Pancreas (tissue), 10 donors: ENCODE measurements around the gene MLEC. TPM values are rescaled to one million over a fixed set of nuclear protein-coding genes. Genes with fewer than 3 reads are reported as not detected.

ENCODE experiments used
- ATAC-seq, 4 donors: fragments of 200-7000 bp; cut with Tn5 transposase; one replicate each; pipeline versions ENCODE4 v1.8.0 to v1.9.1; 2020; ENCODE audit warnings: mild to moderate bottlenecking in 4 of 4, moderate library complexity in 4 of 4
- DNase-seq, 6 donors: peaks; one replicate each; pipeline ENCODE4 v3.0.0-alpha.2; 2020
- FAIRE-seq: peaks from 2 replicates; lab custom pipeline; 2012; peaks lifted over from hg19 to GRCh38; lab: Jason Lieb, UNC
- H3K27ac ChIP-seq, 4 donors: fragments of 200-600 bp; sonication (generic); 1 replicate in 3 of 4; 2 replicates in 1 of 4; pipeline versions ENCODE4 v1.5.0 to v1.8.0; 2020
- H3K27me3 ChIP-seq, 4 donors: fragments of 200-600 bp; one replicate each; pipeline ENCODE4 v1.8.0; 2021
- H3K36me3 ChIP-seq, 3 donors: fragments of 200-600 bp; sonication (generic) in 1 of 3; one replicate each; pipeline versions ENCODE4 v1.5.0 to v1.8.0; 2020 to 2021
- H3K4me1 ChIP-seq, 3 donors: fragments of 200-600 bp; one replicate each; pipeline ENCODE4 v1.8.0; 2021
- H3K4me3 ChIP-seq, 4 donors: fragments of 200-600 bp; sonication (generic) in 2 of 4; one replicate each; pipeline versions ENCODE4 v1.5.0 to v1.8.0; 2020 to 2021
- H3K9me3 ChIP-seq, 4 donors: fragments of 200-600 bp; one replicate each; pipeline ENCODE4 v1.8.0; 2021
- CTCF ChIP-seq, 4 donors: fragments of 200-600 bp; sonication (generic) in 3 of 4; IDR thresholded peaks; one replicate each; pipeline versions ENCODE4 v1.5.0 to v1.8.0; 2021; ENCODE audit warnings: antibody characterized with exemption in 4 of 4
- WGBS, 2 donors: extraction: QIAGEN DNeasy Blood & Tissue Kit; methylation state at CpG; one replicate each; pipeline ENCODE4 v1.1.7; 2013; 5-methylcytosine and 5-hydroxymethylcytosine counted together
- intact Hi-C, 3 donors: fragments of 100-400 bp; cut with DNase I; formaldehyde crosslinking; loops; one replicate each; pipeline versions ENCODE4 v1.11.1 to v1.14.2; 2022
- polyA plus RNA-seq, 2 donors: library from polyadenylated mRNA; stranded (reverse); fragments of 200-250 nt; gene quantifications; one replicate each; pipeline ENCODE4 v1.2.3, GENCODE V29; 2013
- total RNA-seq, 6 donors: library from RNA; stranded (reverse); fragmentation: NEBNext Ultra II Directional in 4 of 6; extraction: Animal tissue kit (Norgen Biotek cat#: 25700) in 4 of 6; gene quantifications; one replicate each; pipeline versions ENCODE4 v1.2.1 to v1.2.4, GENCODE V29; 2021 to 2023
- donor health status: healthy with polysubstance abuse.
- donor health status: DM: no; HTN: no; CAD: no; lungs with moderate emphysema.
- donor health status: DM: no; HTN: no; CAD: no.
- donor health status: control.
- donor health status: control.
- donor health status: Bipolar disorder and iron deficiency.
- donor health status: DM: yes; HTN: yes; CAD: no.
- donor health status: DM: no; HTN: no; CAD: no.
- donor health status: DM: no; HTN: no; CAD: no.
- donor health status: DM: yes; HTN: yes; CAD: no.

MLEC gene
- total and polyA plus RNA-seq, 8 donors = 25.8 to 124 (median 91.5) TPM

DNA sequence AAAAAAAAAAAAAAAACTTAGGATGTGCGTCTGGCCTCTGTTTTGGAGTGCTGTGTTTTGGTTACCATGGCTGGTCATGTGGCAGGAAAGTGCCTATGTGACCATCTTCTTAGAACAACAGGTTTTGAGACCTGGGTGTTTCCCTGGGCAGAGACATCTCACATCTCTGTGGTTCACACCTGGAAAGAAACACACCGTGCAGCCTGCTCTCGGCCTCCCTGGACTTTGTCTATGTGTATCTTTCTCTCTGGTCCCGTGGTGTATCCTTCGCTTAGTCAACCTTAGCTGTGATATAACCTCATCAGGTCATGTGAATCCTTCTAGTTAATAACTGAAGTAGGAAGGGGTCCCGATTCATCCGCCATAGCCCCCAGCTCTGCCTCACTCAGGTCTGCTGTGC is 61.3 kb downstream of the MLEC start:
- Histone ChIP-seq H3K36me3 (no peaks in the 10 kb centered on the region), H3K27ac (no peak overlapping the region), H3K27me3 (no peaks in the 10 kb centered on the region), H3K9me3 (no peaks in the 10 kb centered on the region), H3K4me1 (no peaks in the 10 kb centered on the region), H3K4me3 (no peak overlapping the region)
- intact Hi-C loops = no loop called here
- WGBS, 2 donors = 86 to 91% methylated on average over 7 of the region's 7 CpGs
- DNase-seq = no peak
- no peak for FAIRE-seq
- no peak for TF ChIP-seq CTCF (IDR thresholded peaks at IDR 0.05)
- no peak for ATAC-seq

- intact Hi-C loops = no loop called here
- FAIRE-seq (no peak), DNase-seq (no peak), ATAC-seq (no peak)
- Histone ChIP-seq H3K4me1 (no peaks in the 10 kb centered on the region), H3K27me3 (no peaks in the 10 kb centered on the region), H3K4me3 (no peak overlapping the region), H3K27ac (no peak overlapping the region), H3K9me3 (no peaks in the 10 kb centered on the region), H3K36me3 (no peaks in the 10 kb centered on the region)
- 75% methylated on average over 5 of the region's 5 CpGs for WGBS, 2 donors
- no peak for TF ChIP-seq CTCF (IDR thresholded peaks at IDR 0.05)
Observed at GRCh38 chr12:120749256-120749655, 62.3 kb downstream of the MLEC start.

GRCh38 chr12:120750806-120751205 is 63.9 kb downstream of the MLEC start:
- 96 to 100% methylated on average over 5 of the region's 5 CpGs for WGBS, 2 donors
- TF ChIP-seq CTCF (IDR thresholded peaks at IDR 0.05) = no peak
- intact Hi-C loops = no loop called here

GRCh38 chr12:120751389-120751788 is 64.4 kb downstream of the MLEC start:
- ATAC-seq (no peak), DNase-seq (no peak), FAIRE-seq (no peak)
- WGBS, 2 donors = 96% methylated on average over 9 of the region's 9 CpGs
- no peak overlapping the region for H3K4me3 ChIP-seq
- no peaks in the 10 kb centered on the region for H3K27me3 ChIP-seq
- H3K27ac ChIP-seq = no peak overlapping the region
- no peak for TF ChIP-seq CTCF (IDR thresholded peaks at IDR 0.05)
- no peaks in the 10 kb centered on the region for H3K9me3 ChIP-seq
- no peaks in the 10 kb centered on the region for H3K36me3 ChIP-seq
- intact Hi-C loops = no loop called here
- H3K4me1 ChIP-seq = no peaks in the 10 kb centered on the region

More at GRCh38 chr12:120750806-120751205, 63.9 kb downstream of the MLEC start:
- no peak for DNase-seq
- H3K27me3 ChIP-seq = no peaks in the 10 kb centered on the region
- H3K4me3 ChIP-seq = no peak overlapping the region
- no peak for ATAC-seq
- H3K36me3 ChIP-seq = no peaks in the 10 kb centered on the region
- FAIRE-seq = no peak
- no peak overlapping the region for H3K27ac ChIP-seq
- H3K9me3 ChIP-seq = no peaks in the 10 kb centered on the region
- no peaks in the 10 kb centered on the region for H3K4me1 ChIP-seq

Other genes starting within 250 kb of the MLEC start
- 100 to 1,000 TPM; 118 to 149 (median 137) TPM for gene COX6A1, start 249.0 kb upstream of the MLEC start, total RNA-seq
- 100 to 1,000 TPM; 296 to 324 TPM for gene COX6A1, start 249.0 kb upstream of the MLEC start, polyA plus RNA-seq
- gene TRIAP1, start 240.8 kb upstream of the MLEC start, total RNA-seq = 10 to 100 TPM; 13.9 to 25.8 (median 15.4) TPM
- gene TRIAP1, start 240.8 kb upstream of the MLEC start, polyA plus RNA-seq = 10 to 100 TPM; 16.3 to 23.8 TPM
- gene GATC, start 240.7 kb upstream of the MLEC start, total RNA-seq = 10 to 100 TPM; 18.3 to 32.7 (median 27.6) TPM
- 10 to 100 TPM in 1 of 2 donors, 1 to 10 TPM in 1; 8.6 to 12.3 TPM for gene GATC, start 240.7 kb upstream of the MLEC start, polyA plus RNA-seq
- gene SRSF9, start 217.4 kb upstream of the MLEC start, total RNA-seq = 10 to 100 TPM; 69.0 to 91.7 (median 79.5) TPM
- 100 to 1,000 TPM in 1 of 2 donors, 10 to 100 TPM in 1; 50.9 to 103 TPM for gene SRSF9, start 217.4 kb upstream of the MLEC start, polyA plus RNA-seq
- gene DYNLL1, start 191.0 kb upstream of the MLEC start, total RNA-seq = 100 to 1,000 TPM in 3 of 6 donors, 10 to 100 TPM in 3; 57.7 to 154 (median 94.9) TPM
- gene DYNLL1, start 191.0 kb upstream of the MLEC start, polyA plus RNA-seq = 100 to 1,000 TPM; 143 to 249 TPM
- gene COQ5, start 158.0 kb upstream of the MLEC start, total RNA-seq = 10 to 100 TPM in 5 of 6 donors, 1 to 10 TPM in 1; 7.2 to 16.1 (median 11.6) TPM
- gene COQ5, start 158.0 kb upstream of the MLEC start, polyA plus RNA-seq = 10 to 100 TPM; 17.0 to 24.3 TPM
- gene RNF10, start 152.8 kb upstream of the MLEC start, total RNA-seq = 100 to 1,000 TPM in 3 of 6 donors, 10 to 100 TPM in 3; 92.5 to 151 (median 98.6) TPM
- gene RNF10, start 152.8 kb upstream of the MLEC start, polyA plus RNA-seq = 100 to 1,000 TPM; 120 to 127 TPM
- gene POP5, start 105.7 kb upstream of the MLEC start, total RNA-seq = 10 to 100 TPM; 10.5 to 23.5 (median 14.7) TPM
- gene POP5, start 105.7 kb upstream of the MLEC start, polyA plus RNA-seq = 10 to 100 TPM; 54.4 to 66.7 TPM
- under 1 TPM; 0.12 to 0.87 (median 0.46) TPM for gene CABP1, start 46.5 kb upstream of the MLEC start, total RNA-seq
- gene CABP1, start 46.5 kb upstream of the MLEC start, polyA plus RNA-seq = 1 to 10 TPM; 3.3 to 5.7 TPM
- 10 to 100 TPM; 11.8 to 18.9 (median 15.3) TPM for gene UNC119B, start 23.3 kb downstream of the MLEC start, total RNA-seq
- gene UNC119B, start 23.3 kb downstream of the MLEC start, polyA plus RNA-seq = 10 to 100 TPM in 1 of 2 donors, 1 to 10 TPM in 1; 6.6 to 14.4 TPM
- gene ACADS, start 38.7 kb downstream of the MLEC start, total RNA-seq = 10 to 100 TPM; 15.2 to 22.8 (median 18.6) TPM
- 10 to 100 TPM; 50.9 to 59.2 TPM for gene ACADS, start 38.7 kb downstream of the MLEC start, polyA plus RNA-seq
- 10 to 100 TPM; 10.9 to 25.7 (median 17.1) TPM for gene SPPL3, start 217.2 kb downstream of the MLEC start, total RNA-seq
- gene SPPL3, start 217.2 kb downstream of the MLEC start, polyA plus RNA-seq = 10 to 100 TPM in 1 of 2 donors, 1 to 10 TPM in 1; 7.0 to 13.1 TPM